ENCODE measurements around the gene ST6GALNAC2.

The ST6GALNAC2 gene

DNA sequence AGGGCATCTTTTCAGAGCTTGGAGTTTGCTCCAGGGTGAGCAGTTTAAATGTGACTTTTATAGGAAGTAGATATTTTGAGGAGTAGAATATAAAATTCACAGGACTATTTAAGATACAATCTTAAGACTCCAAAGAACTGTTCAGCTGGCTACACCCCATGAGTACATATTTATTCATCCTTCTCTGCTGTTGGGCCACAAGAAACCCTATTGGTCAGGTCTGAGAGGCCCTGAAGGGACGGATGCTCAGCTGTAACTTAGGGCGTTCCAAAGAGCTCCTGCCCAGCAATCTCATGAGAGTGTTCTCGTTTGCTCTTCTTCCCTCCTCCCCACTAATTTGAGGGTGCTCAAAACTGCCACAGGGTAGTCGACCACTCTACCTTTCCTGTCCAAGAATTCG is 7.3 kb downstream of the ST6GALNAC2 start:
- Histone ChIP-seq H3K36me3 (ENCODE audit: control insufficient read depth in 1 of 2, insufficient read depth in 2 of 2, low read length in 2 of 2) (no peaks in the 10 kb centered on the region), H3K4me1 (ENCODE audit: control insufficient read depth in 1 of 2, insufficient read depth in 2 of 2, low read length in 2 of 2) (no peaks in the 10 kb centered on the region), H3K27ac (ENCODE audit: low read length) (no peak overlapping the region), H3K4me3 (ENCODE audit: low read depth in 1 of 2, low read length in 2 of 2) (no peak overlapping the region), H3K27me3 (ENCODE audit: low read depth, low read length) (no peaks in the 10 kb centered on the region), H3K9me3 (ENCODE audit: control insufficient read depth in 1 of 2, low read length in 2 of 2) (peaks cover 0 to 2% of the 10 kb centered on the region in 2 donors)

DNA sequence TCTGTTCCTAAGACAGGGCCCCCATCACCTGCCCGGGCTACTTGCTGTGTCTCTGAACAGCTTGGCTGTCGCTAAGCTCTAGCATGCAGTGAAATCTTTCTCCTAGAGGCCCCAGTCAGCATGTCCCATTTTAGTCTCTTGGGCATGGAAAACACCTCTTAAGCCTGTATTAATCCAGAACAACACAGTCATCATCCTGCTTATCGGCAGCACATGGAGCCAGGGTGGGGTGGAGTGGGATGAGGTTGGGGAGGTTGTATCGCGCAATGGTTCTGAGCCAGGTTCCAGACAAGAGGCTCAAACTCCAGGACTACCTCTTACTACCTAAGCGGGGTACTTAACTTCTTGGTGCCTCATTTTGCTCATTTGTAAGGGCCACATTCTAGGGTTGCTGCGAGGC is 7.8 kb downstream of the ST6GALNAC2 start:
- Histone ChIP-seq H3K4me1 (ENCODE audit: control insufficient read depth in 1 of 2, insufficient read depth in 2 of 2, low read length in 2 of 2) (no peaks in the 10 kb centered on the region), H3K27me3 (ENCODE audit: low read depth, low read length) (no peaks in the 10 kb centered on the region), H3K9me3 (ENCODE audit: control insufficient read depth in 1 of 2, low read length in 2 of 2) (peaks cover 0 to 2% of the 10 kb centered on the region in 2 donors), H3K4me3 (ENCODE audit: low read depth in 1 of 2, low read length in 2 of 2) (no peak overlapping the region), H3K27ac (ENCODE audit: low read length) (no peak overlapping the region), H3K36me3 (ENCODE audit: control insufficient read depth in 1 of 2, insufficient read depth in 2 of 2, low read length in 2 of 2) (no peaks in the 10 kb centered on the region)

DNA sequence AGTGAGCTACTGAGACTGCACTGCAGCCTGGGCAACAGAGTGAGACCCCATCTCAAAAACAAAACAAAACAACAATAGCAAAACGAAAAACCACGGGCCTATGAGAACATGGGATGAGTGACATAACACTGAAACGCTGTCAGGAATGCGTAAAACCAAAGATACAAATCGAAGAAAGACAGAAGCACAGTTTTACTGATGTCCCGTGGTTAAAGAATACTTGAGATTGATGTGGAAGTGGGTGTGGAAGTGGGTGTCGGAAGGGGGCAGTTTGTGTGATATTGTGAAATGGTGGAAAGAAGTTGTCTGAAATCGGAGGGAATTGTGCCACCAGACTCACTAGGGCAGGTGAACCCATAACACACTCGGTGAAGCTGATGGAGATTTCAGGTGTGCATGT is 9.5 kb downstream of the ST6GALNAC2 start:
- Histone ChIP-seq H3K27ac (ENCODE audit: low read length) (no peak overlapping the region), H3K4me3 (ENCODE audit: low read depth in 1 of 2, low read length in 2 of 2) (no peak overlapping the region), H3K27me3 (ENCODE audit: low read depth, low read length) (no peaks in the 10 kb centered on the region), H3K36me3 (ENCODE audit: control insufficient read depth in 1 of 2, insufficient read depth in 2 of 2, low read length in 2 of 2) (no peaks in the 10 kb centered on the region), H3K4me1 (ENCODE audit: control insufficient read depth in 1 of 2, insufficient read depth in 2 of 2, low read length in 2 of 2) (no peaks in the 10 kb centered on the region), H3K9me3 (ENCODE audit: control insufficient read depth in 1 of 2, low read length in 2 of 2) (peaks cover 0 to 2% of the 10 kb centered on the region in 2 donors)

DNA sequence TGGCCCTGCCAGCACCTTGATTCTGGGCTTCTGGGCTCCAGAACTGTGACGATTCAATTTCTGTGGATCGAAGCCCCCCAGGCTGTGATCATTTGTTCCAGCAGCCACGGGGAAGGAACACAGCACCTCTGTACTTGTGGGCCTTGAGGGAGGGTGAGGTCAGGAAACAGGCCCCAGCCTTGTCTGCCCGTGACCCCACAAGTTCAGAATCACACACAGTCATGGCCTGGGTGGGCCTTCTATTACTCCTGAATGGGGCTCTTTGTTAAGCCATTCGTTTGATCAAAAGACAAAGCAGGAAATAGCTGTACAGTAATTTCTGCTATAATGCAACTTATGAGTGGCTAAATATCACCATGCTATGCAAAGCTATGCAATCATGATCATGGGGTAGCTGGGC is 10.1 kb downstream of the ST6GALNAC2 start:
- Histone ChIP-seq H3K4me1 (ENCODE audit: control insufficient read depth in 1 of 2, insufficient read depth in 2 of 2, low read length in 2 of 2) (no peaks in the 10 kb centered on the region), H3K4me3 (ENCODE audit: low read depth in 1 of 2, low read length in 2 of 2) (no peak overlapping the region), H3K36me3 (ENCODE audit: control insufficient read depth in 1 of 2, insufficient read depth in 2 of 2, low read length in 2 of 2) (no peaks in the 10 kb centered on the region), H3K9me3 (ENCODE audit: control insufficient read depth in 1 of 2, low read length in 2 of 2) (peaks cover 0 to 2% of the 10 kb centered on the region in 2 donors), H3K27ac (ENCODE audit: low read length) (no peak overlapping the region), H3K27me3 (ENCODE audit: low read depth, low read length) (no peaks in the 10 kb centered on the region)

DNA sequence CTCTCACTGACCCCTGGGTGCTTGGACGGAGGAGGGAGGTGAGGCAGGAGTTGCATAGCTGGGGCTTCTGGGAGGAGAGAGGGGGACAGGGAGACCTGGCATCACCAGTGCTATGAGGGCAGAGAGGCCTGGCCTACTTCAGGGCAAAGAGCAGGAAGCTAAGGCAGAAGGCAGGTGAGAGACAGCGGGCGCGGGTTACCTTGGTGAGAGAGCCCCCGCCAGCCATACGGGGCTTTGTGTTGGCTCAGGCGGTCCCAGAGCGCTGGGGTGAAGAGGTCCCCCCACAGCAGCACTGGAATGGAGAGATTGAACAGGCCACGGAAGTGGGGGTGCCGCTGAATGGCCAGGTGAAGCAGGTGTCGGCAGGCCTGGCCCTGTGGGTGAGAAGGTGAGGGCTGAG is 11.5 kb downstream of the ST6GALNAC2 start:
- H3K9me3 ChIP-seq (ENCODE audit: control insufficient read depth in 1 of 2, low read length in 2 of 2) = no peaks in the 10 kb centered on the region
- no peaks in the 10 kb centered on the region for H3K36me3 ChIP-seq (ENCODE audit: control insufficient read depth in 1 of 2, insufficient read depth in 2 of 2, low read length in 2 of 2)
- no peak overlapping the region for H3K4me3 ChIP-seq (ENCODE audit: low read depth in 1 of 2, low read length in 2 of 2)
- H3K27ac ChIP-seq (ENCODE audit: low read length) = no peak overlapping the region
- H3K27me3 ChIP-seq (ENCODE audit: low read depth, low read length) = no peaks in the 10 kb centered on the region
- H3K4me1 ChIP-seq (ENCODE audit: control insufficient read depth in 1 of 2, insufficient read depth in 2 of 2, low read length in 2 of 2) = no peaks in the 10 kb centered on the region

DNA sequence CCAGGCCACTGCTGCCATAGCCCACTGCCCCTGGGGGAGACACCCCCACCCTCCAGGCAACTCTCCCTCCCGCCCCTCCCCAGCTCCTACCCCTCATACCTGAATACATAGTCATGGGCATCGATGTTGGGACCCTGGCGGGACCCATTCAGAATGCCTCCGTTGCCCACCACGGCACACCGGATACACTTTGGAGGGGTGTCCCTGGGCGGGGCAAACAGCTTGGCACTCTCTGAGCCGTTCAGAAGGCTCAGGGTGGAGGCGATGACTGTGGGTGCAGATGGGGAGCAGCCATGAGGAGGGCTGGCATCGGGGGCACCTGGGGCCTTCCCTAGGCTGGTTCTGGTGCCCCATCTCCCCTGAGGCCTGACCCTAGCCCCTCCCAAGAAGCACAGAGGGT is 12.6 kb downstream of the ST6GALNAC2 start:
- H3K27ac ChIP-seq (ENCODE audit: low read length) = no peak overlapping the region
- H3K27me3 ChIP-seq (ENCODE audit: low read depth, low read length) = no peaks in the 10 kb centered on the region
- no peak overlapping the region for H3K4me3 ChIP-seq (ENCODE audit: low read depth in 1 of 2, low read length in 2 of 2)
- no peaks in the 10 kb centered on the region for H3K9me3 ChIP-seq (ENCODE audit: control insufficient read depth in 1 of 2, low read length in 2 of 2)
- H3K4me1 ChIP-seq (ENCODE audit: control insufficient read depth in 1 of 2, insufficient read depth in 2 of 2, low read length in 2 of 2) = no peaks in the 10 kb centered on the region
- H3K36me3 ChIP-seq (ENCODE audit: control insufficient read depth in 1 of 2, insufficient read depth in 2 of 2, low read length in 2 of 2) = no peaks in the 10 kb centered on the region

DNA sequence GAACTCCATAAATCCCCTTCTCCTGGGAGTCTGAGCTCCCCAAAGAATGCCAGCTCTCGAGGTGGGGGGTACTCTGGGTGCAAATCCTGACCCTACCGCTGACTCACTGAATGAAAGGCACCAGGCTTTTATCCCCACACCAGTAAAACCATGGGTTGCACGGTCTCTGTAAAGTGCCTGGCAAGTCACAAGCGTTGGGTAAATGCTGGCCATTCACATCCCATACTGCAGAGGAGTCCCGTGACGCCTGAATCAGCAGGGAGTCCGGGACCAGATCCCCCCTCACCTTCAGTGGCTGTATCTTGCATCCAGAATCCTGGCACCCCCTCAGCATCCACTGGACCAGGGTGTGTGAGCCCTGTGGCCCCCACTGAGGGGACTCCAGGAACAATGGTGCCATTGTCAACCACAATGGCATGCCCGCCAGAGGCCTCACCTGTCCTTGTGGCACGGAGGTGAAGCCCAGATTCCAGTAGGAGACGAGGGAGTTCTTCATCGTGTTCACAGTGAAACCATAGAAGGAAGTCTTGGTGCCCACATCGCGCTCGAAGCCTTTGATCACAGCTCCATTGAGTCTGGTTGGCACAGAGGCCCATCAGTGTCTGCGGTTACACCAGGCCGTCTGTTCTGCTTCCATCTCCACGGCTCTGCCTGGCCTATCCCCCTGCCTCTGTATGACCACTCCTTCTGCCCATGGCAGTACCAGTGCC is 13.3 kb downstream of the ST6GALNAC2 start:
- Histone ChIP-seq H3K27ac (ENCODE audit: low read length) (no peak overlapping the region), H3K4me1 (ENCODE audit: control insufficient read depth in 1 of 2, insufficient read depth in 2 of 2, low read length in 2 of 2) (no peaks in the 10 kb centered on the region), H3K4me3 (ENCODE audit: low read depth in 1 of 2, low read length in 2 of 2) (no peak overlapping the region), H3K36me3 (ENCODE audit: control insufficient read depth in 1 of 2, insufficient read depth in 2 of 2, low read length in 2 of 2) (no peaks in the 10 kb centered on the region), H3K27me3 (ENCODE audit: low read depth, low read length) (no peaks in the 10 kb centered on the region), H3K9me3 (ENCODE audit: control insufficient read depth in 1 of 2, low read length in 2 of 2) (no peaks in the 10 kb centered on the region)

DNA sequence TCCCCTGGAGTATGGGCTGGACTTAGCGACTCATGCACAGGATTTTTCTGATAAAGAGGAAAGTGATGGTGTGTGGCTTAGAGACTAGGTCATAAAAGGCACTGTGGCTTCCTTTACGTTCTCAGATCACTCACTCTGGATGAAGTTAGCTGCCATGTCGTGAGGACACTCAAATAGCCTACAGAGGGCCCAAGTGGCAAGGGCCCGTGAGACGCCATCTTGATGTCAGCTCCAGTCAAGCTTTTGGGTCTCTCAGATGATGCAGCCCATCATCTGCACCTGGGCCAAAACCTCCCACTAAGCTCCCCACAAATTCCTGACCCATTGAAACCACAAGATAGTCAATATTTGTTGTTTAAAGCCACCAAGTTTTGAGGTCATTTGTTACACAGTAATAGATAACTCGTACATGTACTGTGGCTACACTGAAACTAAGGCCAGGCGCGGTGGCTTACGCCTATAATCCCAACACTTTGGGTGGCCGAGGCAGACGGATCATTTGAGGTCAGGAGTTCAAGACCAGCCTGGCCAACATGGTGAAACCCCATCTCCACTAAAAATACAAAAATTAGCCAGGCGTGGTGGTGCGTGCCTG is 14.7 kb downstream of the ST6GALNAC2 start:
- no peaks in the 10 kb centered on the region for H3K4me1 ChIP-seq (ENCODE audit: control insufficient read depth in 1 of 2, insufficient read depth in 2 of 2, low read length in 2 of 2)
- no peaks in the 10 kb centered on the region for H3K27me3 ChIP-seq (ENCODE audit: low read depth, low read length)
- no peak overlapping the region for H3K4me3 ChIP-seq (ENCODE audit: low read depth in 1 of 2, low read length in 2 of 2)
- peaks cover 0 to 1% of the 10 kb centered on the region in 2 donors for H3K36me3 ChIP-seq (ENCODE audit: control insufficient read depth in 1 of 2, insufficient read depth in 2 of 2, low read length in 2 of 2)
- no peak overlapping the region for H3K27ac ChIP-seq (ENCODE audit: low read length)
- H3K9me3 ChIP-seq (ENCODE audit: control insufficient read depth in 1 of 2, low read length in 2 of 2) = no peaks in the 10 kb centered on the region

DNA sequence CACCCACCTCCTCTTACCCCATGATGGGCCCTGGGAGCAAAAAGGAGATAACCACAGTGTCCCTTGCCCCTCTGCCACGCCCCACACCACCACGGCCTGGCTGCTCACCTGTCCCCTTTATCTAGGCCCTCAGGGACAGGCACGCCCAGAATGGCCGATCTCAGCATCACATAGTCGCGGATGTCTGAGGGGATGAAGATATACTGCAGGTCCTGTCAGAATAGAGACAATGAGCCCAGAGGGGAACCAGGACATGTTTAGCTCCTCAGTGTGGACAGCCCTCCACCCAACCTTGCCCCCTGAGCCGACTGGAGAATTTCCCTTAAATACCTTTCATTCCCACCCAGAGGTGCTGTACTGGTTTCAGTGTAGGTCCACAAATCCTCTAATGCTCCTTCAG is 15.2 kb downstream of the ST6GALNAC2 start:
- no peak overlapping the region for H3K27ac ChIP-seq (ENCODE audit: low read length)
- peaks cover 4% of the 10 kb centered on the region in 2 donors for H3K36me3 ChIP-seq (ENCODE audit: control insufficient read depth in 1 of 2, insufficient read depth in 2 of 2, low read length in 2 of 2)
- H3K9me3 ChIP-seq (ENCODE audit: control insufficient read depth in 1 of 2, low read length in 2 of 2) = no peaks in the 10 kb centered on the region
- H3K4me1 ChIP-seq (ENCODE audit: control insufficient read depth in 1 of 2, insufficient read depth in 2 of 2, low read length in 2 of 2) = no peaks in the 10 kb centered on the region
- no peak overlapping the region for H3K4me3 ChIP-seq (ENCODE audit: low read depth in 1 of 2, low read length in 2 of 2)
- no peaks in the 10 kb centered on the region for H3K27me3 ChIP-seq (ENCODE audit: low read depth, low read length)

DNA sequence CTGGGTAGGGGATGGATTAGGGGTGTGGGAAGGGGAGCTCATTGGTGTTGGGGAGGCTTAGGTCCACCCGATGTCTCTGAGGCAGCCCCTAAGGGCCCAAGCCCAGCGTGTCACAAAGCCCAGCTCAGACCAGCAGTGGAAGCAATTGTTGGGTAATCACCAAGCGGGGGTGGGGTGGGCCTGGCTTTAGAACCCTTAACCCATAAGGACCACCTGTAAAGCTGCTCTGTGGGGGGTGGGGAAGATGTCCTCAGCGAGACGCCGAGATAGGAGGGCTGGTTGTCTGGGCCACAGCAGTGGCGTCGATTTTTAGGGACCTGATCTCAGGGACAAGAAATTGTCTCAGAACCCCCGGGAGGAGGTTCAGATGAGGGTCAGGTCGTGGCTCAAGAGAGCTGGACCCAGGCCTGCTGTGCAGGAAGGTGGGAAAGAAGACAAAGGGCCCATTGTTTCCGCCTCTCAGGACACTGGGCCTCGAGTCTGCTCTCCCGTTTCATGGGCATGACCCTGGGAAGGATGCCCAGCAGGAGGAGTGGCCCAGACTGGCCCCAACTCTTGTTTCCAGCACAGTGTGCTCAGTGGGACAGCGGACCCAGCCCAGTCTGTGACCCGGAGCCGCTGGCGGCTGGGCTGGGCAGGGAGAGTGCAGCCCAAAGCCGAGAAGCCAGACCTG is 15.9 kb downstream of the ST6GALNAC2 start:
- Histone ChIP-seq H3K4me3 (ENCODE audit: low read depth in 1 of 2, low read length in 2 of 2) (no peak overlapping the region), H3K27ac (ENCODE audit: low read length) (no peak overlapping the region), H3K27me3 (ENCODE audit: low read depth, low read length) (no peaks in the 10 kb centered on the region), H3K9me3 (ENCODE audit: control insufficient read depth in 1 of 2, low read length in 2 of 2) (no peaks in the 10 kb centered on the region), H3K36me3 (ENCODE audit: control insufficient read depth in 1 of 2, insufficient read depth in 2 of 2, low read length in 2 of 2) (peaks cover 4 to 9% of the 10 kb centered on the region in 2 donors), H3K4me1 (ENCODE audit: control insufficient read depth in 1 of 2, insufficient read depth in 2 of 2, low read length in 2 of 2) (no peaks in the 10 kb centered on the region)

DNA sequence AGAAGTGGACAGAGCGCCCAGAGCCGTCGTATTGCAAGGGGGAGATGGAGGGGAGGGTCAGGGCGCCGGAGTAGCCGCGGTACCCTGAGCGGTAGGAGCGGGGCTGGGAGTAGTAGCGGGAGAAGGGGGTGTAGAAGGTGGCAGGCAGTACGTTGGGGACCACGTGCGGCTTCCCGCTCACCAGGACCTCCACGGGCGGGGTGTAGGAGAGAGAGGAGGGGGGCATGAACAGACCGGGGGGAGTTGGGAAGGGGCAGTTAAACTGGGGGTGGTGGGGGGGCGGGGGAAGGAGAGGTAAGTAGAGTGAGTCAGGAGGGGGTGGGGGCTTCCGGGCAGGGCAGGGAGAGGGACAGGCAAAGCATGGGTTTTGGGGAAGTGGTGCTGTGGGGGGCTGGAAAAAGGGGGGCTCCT is 16.8 kb downstream of the ST6GALNAC2 start:
- Histone ChIP-seq H3K9me3 (ENCODE audit: control insufficient read depth in 1 of 2, low read length in 2 of 2) (no peaks in the 10 kb centered on the region), H3K27ac (ENCODE audit: low read length) (no peak overlapping the region), H3K4me3 (ENCODE audit: low read depth in 1 of 2, low read length in 2 of 2) (no peak overlapping the region), H3K27me3 (ENCODE audit: low read depth, low read length) (no peaks in the 10 kb centered on the region), H3K4me1 (ENCODE audit: control insufficient read depth in 1 of 2, insufficient read depth in 2 of 2, low read length in 2 of 2) (no peaks in the 10 kb centered on the region), H3K36me3 (ENCODE audit: control insufficient read depth in 1 of 2, insufficient read depth in 2 of 2, low read length in 2 of 2) (peaks cover 4 to 12% of the 10 kb centered on the region in 2 donors)
